ENCODE measurements around the gene RASA4B. TPM values are rescaled to one million over a fixed set of nuclear protein-coding genes. Genes with fewer than 3 reads are reported as not detected.
"Not testable (repeated sequence)": the region's sequence is repeated elsewhere in the genome, so short reads cannot be mapped to it uniquely, and the experiment has no call there.

RASA4B gene
- total RNA-seq, 1 donor from 2014 or later, result 16.2 TPM

- intact Hi-C loops (cut with micrococcal nuclease), result not testable (repeated sequence)
These were observed 43.5 kb downstream of the RASA4B start for GRCh38 chr7:102474116-102474515.

DNA sequence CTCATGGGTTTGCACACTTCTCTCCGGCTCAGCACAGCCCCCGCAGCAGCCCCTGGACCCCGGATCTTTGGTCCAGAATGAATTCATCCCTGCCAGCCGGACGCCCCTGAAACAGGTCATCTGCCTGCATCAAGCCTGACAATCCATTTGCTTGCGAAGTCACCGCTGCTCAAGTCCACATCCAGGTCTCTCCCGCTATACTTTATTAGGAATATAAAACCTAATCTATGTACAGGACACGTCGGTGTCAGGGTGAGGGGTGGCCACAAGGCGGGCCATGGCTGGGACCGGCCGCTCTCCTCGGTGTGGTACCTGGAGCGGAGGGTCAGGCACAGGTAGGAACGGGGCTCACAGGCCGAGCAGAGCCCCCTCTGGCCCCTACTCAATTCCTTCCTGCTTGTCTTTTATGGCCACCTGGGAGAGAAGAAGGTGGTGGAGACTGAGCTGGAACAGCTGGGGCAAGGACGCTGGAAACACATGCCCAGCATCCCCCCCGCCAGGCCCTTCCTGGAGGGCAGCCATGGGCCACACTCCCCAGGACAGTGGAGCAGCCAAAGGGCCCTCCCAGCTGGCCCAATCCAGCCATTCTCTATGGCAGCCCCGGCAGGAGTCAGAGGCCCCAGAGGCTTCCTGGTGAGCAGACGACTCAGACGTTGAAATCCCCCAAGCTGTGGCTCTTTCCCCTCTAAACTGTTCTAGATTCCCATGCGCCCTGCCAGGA lies 44.1 kb downstream of the RASA4B start:
- intact Hi-C loops (cut with micrococcal nuclease), result no loop called here

GRCh38 chr7:102472126-102473041 lies 45.2 kb downstream of the RASA4B start:
- intact Hi-C loops (cut with micrococcal nuclease), result no loop called here

DNA sequence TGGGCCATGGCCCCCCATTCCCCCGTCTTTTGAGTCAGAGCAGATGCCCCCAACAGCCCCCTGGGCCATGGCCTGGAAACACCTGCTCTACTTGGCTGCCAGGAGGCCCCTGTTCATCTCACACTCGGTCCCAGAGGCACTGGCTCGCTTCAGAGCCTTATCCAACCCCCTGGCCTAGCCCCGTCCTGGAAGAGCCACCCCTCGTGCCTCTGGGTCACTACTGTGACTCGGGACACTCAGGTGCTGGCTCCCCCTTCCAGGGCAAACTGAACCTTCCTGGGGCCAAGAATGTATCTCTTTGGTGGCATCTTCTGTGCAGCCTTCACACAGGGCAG lies 45.8 kb downstream of the RASA4B start:
- intact Hi-C loops (cut with micrococcal nuclease), result no loop called here

- intact Hi-C loops (cut with micrococcal nuclease), result loop anchor here (5.0 kb wide), 1 partner anchor 68 kb away; no protein-coding TSS in a partner anchor
These were observed 47.4 kb downstream of the RASA4B start for GRCh38 chr7:102469972-102470825.

GRCh38 chr7:102469351-102469971 lies 48.1 kb downstream of the RASA4B start:
- intact Hi-C loops (cut with micrococcal nuclease), result loop anchor here (5.0 kb wide), 1 partner anchor 67 kb away; no protein-coding TSS in a partner anchor

GRCh38 chr7:102468478-102469350 lies 48.9 kb downstream of the RASA4B start:
- intact Hi-C loops (cut with micrococcal nuclease), result loop anchor here (5.0 kb wide), 1 partner anchor 66 kb away; no protein-coding TSS in a partner anchor

DNA sequence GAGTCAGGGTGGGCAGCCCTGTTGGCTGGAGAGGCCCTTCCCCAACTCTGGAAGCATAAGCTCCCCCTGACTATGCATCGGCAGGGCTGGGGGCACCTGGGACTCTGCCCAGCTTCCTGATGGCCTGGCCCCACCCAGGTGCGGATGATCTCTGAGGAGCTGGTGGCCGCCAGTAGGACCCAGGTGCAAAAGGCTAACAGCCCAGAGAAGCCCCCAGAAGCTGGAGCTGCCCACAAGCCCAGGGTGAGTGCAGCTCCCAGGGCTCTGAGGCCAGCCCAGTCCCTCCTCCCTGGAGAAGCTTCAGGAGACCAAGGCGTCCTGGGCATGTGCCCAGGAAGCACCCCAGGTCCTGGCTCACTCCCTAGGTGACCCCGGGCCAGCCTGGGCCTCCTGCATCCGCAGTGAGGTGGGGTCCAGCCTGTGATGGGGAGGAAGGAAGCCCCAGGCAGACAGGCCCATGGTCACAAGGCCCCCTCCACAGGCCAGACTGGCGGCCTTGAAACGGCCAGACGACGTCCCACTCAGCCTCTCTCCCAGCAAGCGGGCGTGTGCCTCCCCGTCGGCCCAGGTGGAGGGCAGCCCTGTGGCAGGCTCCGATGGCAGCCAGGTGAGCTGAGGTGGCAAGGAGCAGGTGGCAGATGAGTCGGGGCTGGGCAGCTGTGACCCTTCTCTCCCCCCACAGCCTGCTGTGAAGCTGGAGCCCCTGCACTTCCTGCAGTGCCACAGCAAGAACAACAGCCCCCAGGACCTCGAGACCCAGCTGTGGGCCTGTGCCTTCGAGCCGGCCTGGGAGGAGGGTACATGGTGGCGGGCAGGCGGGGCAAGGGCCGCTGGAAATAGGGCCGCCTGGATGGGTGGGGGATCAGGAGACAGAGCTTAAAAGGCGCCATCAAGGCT lies 49.7 kb downstream of the RASA4B start:
- intact Hi-C loops (cut with micrococcal nuclease), result loop anchor here (5.0 kb wide), 1 partner anchor 66 kb away; no protein-coding TSS in a partner anchor

- intact Hi-C loops (cut with micrococcal nuclease), result loop anchor here (5.0 kb wide), 1 partner anchor 64 kb away; no protein-coding TSS in a partner anchor
These were observed 51.5 kb downstream of the RASA4B start for GRCh38 chr7:102466097-102466496.

- intact Hi-C loops (cut with micrococcal nuclease), result loop anchor here (1.0 to 5.0 kb wide), 4 partner anchors 38 to 102 kb away; no protein-coding TSS in a partner anchor
These were observed 52.8 kb downstream of the RASA4B start, which contains the start of the genes ALKBH4 and LRWD1 for GRCh38 chr7:102464577-102465280. ALKBH4 (minus strand) TSS chr7:102464863; CDS start chr7:102464836, 27 bp downstream. LRWD1 (plus strand) TSS chr7:102464984; CDS start chr7:102465081, 97 bp downstream.

DNA sequence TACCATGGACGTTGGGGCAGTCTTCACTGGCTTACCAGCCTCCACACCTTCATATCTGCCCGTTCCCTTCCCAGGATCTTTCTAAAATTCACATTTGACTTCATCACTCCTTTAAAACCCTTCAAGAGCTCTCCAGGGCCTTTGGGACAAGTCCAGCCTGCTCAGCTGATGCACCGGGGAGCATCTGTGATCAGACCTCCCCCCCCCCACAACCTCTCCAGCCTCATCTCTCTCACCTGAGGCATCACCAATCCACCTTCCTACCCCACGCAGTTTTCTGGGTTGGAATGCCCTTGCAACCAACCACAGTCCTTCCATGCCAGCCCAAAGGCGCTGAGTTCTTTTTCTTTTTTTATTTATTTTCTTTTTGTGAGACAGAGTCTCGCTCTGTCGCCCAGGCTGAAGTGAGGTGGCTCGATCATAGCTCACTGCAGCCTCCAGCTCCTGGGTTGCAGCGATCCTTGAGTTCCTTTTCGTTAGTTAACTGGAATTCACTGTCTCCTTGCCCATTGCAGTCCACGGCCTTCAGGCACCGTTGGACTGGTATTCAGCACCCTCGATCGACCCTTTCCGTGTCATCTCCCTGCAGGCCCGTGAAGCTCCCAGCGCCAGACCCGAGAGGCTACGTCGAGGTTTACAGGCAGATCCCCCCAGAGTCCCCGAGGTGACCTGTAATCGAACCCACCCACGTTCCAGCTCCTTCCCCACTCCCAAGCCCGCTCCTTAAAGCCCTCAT lies 53.6 kb downstream of the RASA4B start:
- intact Hi-C loops (cut with micrococcal nuclease), result loop anchor here (1.0 to 5.0 kb wide), 2 partner anchors 38 to 102 kb away; no protein-coding TSS in a partner anchor

- intact Hi-C loops (cut with micrococcal nuclease), result loop anchor here (5.0 kb wide), 1 partner anchor 98 kb away; no protein-coding TSS in a partner anchor
These were observed 57.1 kb downstream of the RASA4B start for GRCh38 chr7:102460467-102460866.

DNA sequence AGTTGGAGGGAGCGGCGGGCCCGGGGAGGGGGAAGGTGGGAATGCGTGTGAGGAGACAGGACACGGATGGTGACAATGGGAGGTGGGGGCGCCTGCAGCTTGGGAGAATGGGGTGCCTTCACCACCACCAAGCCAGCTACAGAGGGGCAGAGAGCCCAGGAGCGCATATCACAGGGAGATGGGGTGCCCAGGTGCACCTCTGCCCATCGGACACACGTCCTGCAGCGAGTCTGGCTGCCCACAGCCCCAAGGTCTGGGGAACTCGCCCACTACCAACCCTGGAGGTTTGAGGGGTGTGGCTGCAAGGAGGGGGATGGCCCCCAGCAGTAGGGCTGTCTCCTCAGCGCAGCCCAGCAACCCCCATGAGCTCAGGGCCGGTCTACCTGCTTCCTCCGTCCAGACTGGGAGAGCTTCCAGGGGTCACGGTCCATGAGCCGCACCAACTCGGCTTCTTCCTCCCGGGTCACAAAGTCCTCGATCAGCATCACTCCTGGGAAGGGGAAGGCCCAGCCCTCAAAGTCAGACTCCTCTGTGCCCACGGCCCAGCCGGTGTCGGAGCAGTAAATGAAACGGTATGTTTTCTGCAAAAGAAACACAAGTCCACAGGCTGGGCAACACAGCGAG lies 58.2 kb downstream of the RASA4B start:
- intact Hi-C loops (cut with micrococcal nuclease), result no loop called here

DNA sequence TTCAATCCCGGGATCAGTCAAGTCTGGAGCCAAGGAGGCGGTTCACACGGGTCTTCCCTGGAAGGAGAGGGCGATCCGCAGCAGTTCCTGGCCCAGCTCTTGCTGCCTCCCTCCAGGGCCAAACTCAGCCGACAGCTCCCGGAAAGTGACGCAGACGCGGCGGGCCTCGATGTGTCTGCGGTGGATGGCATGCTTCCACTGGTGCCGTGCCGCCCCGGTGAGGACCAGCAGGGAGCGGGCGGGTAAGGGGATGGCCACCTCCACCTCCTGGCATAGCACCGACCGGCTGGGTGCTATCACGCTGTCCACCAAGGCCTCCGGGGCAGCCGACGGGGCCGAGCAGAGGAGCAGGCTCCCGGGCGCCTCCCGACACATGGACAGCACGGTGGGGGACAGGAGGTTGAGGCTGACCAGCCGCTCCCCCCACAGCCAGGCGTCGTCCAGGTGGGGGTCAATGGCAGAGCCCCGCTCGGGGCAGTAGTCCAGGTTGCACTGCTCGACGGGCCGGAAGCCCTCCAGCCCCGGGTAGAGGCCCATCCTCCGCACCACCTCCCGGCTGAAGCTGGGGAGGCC lies 60.1 kb downstream of the RASA4B start:
- intact Hi-C loops (cut with micrococcal nuclease), result no loop called here

GRCh38 chr7:102456327-102456726 lies 61.2 kb downstream of the RASA4B start:
- intact Hi-C loops (cut with micrococcal nuclease), result no loop called here

GRCh38 chr7:102455596-102455995 lies 62.0 kb downstream of the RASA4B start:
- intact Hi-C loops (cut with micrococcal nuclease), result no loop called here
